Measurements from ENCODE around the gene ARHGAP40.

Gene ARHGAP40

GRCh38 chr20:38657390-38657789, 55.8 kb downstream of the ARHGAP40 start:
- no peak for DNase-seq

GRCh38 chr20:38658879-38659596, 57.4 kb downstream of the ARHGAP40 start:
- DNase-seq = no peak

- no peak for DNase-seq
These were observed 57.9 kb downstream of the ARHGAP40 start for GRCh38 chr20:38659597-38659880.

GRCh38 chr20:38660429-38660828, 58.8 kb downstream of the ARHGAP40 start:
- DNase-seq = no peak

- no peak for DNase-seq
These were observed 62.1 kb downstream of the ARHGAP40 start for GRCh38 chr20:38663660-38664059.

GRCh38 chr20:38664284-38664683, 62.7 kb downstream of the ARHGAP40 start:
- no peak for DNase-seq

GRCh38 chr20:38665094-38665493, 63.5 kb downstream of the ARHGAP40 start:
- DNase-seq = no peak

- no peak for DNase-seq
These were observed 64.1 kb downstream of the ARHGAP40 start for GRCh38 chr20:38665506-38666285.

- no peak for DNase-seq
These were observed 65.9 kb downstream of the ARHGAP40 start for GRCh38 chr20:38667417-38667956.

- no peak for DNase-seq
These were observed 68.1 kb downstream of the ARHGAP40 start for GRCh38 chr20:38669688-38670087.

GRCh38 chr20:38670786-38671185, 69.2 kb downstream of the ARHGAP40 start:
- no peak for DNase-seq

GRCh38 chr20:38671186-38671585, 69.6 kb downstream of the ARHGAP40 start:
- no peak for DNase-seq

GRCh38 chr20:38671701-38672292, 70.2 kb downstream of the ARHGAP40 start:
- no peak for DNase-seq

GRCh38 chr20:38672504-38672903, 70.9 kb downstream of the ARHGAP40 start:
- no peak for DNase-seq

- no peak for DNase-seq
These were observed 71.7 kb downstream of the ARHGAP40 start for GRCh38 chr20:38673261-38673660.

- no peak for DNase-seq
These were observed 72.1 kb downstream of the ARHGAP40 start for GRCh38 chr20:38673725-38674091.

GRCh38 chr20:38674092-38674764, 72.6 kb downstream of the ARHGAP40 start:
- no peak for DNase-seq

GRCh38 chr20:38674765-38675133, 73.1 kb downstream of the ARHGAP40 start:
- no peak for DNase-seq

GRCh38 chr20:38676576-38676975, 75.0 kb downstream of the ARHGAP40 start:
- no peak for DNase-seq

- no peak for DNase-seq
These were observed 79.1 kb downstream of the ARHGAP40 start for GRCh38 chr20:38680500-38681306.

GRCh38 chr20:38685271-38685670, 83.7 kb downstream of the ARHGAP40 start:
- no peak for DNase-seq

GRCh38 chr20:38685853-38686473, 84.4 kb downstream of the ARHGAP40 start:
- peak; percentile 38 for DNase-seq
